ENCODE results near the gene DCC. TPM values are rescaled to one million over a fixed set of nuclear protein-coding genes. Genes with fewer than 3 reads are reported as not detected.

Gene DCC
- total RNA-seq, 2 donors from 2014 or later: not detected

GRCh38 chr18:53534203-53534602, 1194.2 kb downstream of the DCC start:
- Mint-ChIP-seq H3K27me3 (no peaks in the 10 kb centered on the region), H3K36me3 (no peaks in the 10 kb centered on the region), H3K4me3 (no peak overlapping the region), H3K27ac (no peak overlapping the region), H3K9me3 (peaks cover 4% of the 10 kb centered on the region), H3K4me1 (ENCODE audit: low read depth in 2 of 2) (no peaks in the 10 kb centered on the region)
- DNase-seq (ENCODE audit: low spot score): no peak
- no peak for ATAC-seq

- DNase-seq (ENCODE audit: low spot score) (no peak), ATAC-seq (no peak)
- no peak overlapping the region for H3K4me3 Mint-ChIP-seq
- no peaks in the 10 kb centered on the region for H3K27me3 Mint-ChIP-seq
- H3K4me1 Mint-ChIP-seq (ENCODE audit: low read depth in 2 of 2): no peaks in the 10 kb centered on the region
- H3K27ac Mint-ChIP-seq: no peak overlapping the region
- no peaks in the 10 kb centered on the region for H3K36me3 Mint-ChIP-seq
- peaks cover 4% of the 10 kb centered on the region for H3K9me3 Mint-ChIP-seq
Measured at GRCh38 chr18:53534695-53535094, 1194.7 kb downstream of the DCC start.

GRCh38 chr18:53536908-53537307, 1196.9 kb downstream of the DCC start:
- ATAC-seq (no peak), DNase-seq (ENCODE audit: low spot score) (no peak)
- H3K4me3 Mint-ChIP-seq: no peak overlapping the region
- no peaks in the 10 kb centered on the region for H3K36me3 Mint-ChIP-seq
- H3K4me1 Mint-ChIP-seq (ENCODE audit: low read depth in 2 of 2): no peaks in the 10 kb centered on the region
- H3K27me3 Mint-ChIP-seq: no peaks in the 10 kb centered on the region
- no peak overlapping the region for H3K27ac Mint-ChIP-seq
- peaks cover 5% of the 10 kb centered on the region for H3K9me3 Mint-ChIP-seq

GRCh38 chr18:53541924-53542323, 1201.9 kb downstream of the DCC start:
- Mint-ChIP-seq H3K36me3 (no peaks in the 10 kb centered on the region), H3K27me3 (no peaks in the 10 kb centered on the region), H3K27ac (no peak overlapping the region), H3K4me3 (no peak overlapping the region), H3K4me1 (ENCODE audit: low read depth in 2 of 2) (no peaks in the 10 kb centered on the region), H3K9me3 (peaks cover 20% of the 10 kb centered on the region)
- no peak for ATAC-seq
- no peak for DNase-seq (ENCODE audit: low spot score)

GRCh38 chr18:53543711-53544110, 1203.7 kb downstream of the DCC start:
- no peak overlapping the region for H3K4me3 Mint-ChIP-seq
- DNase-seq (ENCODE audit: low spot score) (no peak), ATAC-seq (no peak)
- H3K4me1 Mint-ChIP-seq (ENCODE audit: low read depth in 2 of 2): no peaks in the 10 kb centered on the region
- peaks cover 20% of the 10 kb centered on the region for H3K9me3 Mint-ChIP-seq
- no peak overlapping the region for H3K27ac Mint-ChIP-seq
- no peaks in the 10 kb centered on the region for H3K27me3 Mint-ChIP-seq
- H3K36me3 Mint-ChIP-seq: no peaks in the 10 kb centered on the region

GRCh38 chr18:53544917-53545316, 1204.9 kb downstream of the DCC start:
- Mint-ChIP-seq H3K27me3 (no peaks in the 10 kb centered on the region), H3K4me1 (ENCODE audit: low read depth in 2 of 2) (no peaks in the 10 kb centered on the region), H3K36me3 (no peaks in the 10 kb centered on the region), H3K9me3 (peaks cover 20% of the 10 kb centered on the region), H3K27ac (no peak overlapping the region), H3K4me3 (no peak overlapping the region)
- DNase-seq (ENCODE audit: low spot score) (no peak), ATAC-seq (no peak)

GRCh38 chr18:53551868-53552426, 1212.0 kb downstream of the DCC start:
- no peaks in the 10 kb centered on the region for H3K4me1 Mint-ChIP-seq (ENCODE audit: low read depth in 2 of 2)
- H3K27ac Mint-ChIP-seq: no peak overlapping the region
- peaks cover 5% of the 10 kb centered on the region for H3K9me3 Mint-ChIP-seq
- no peaks in the 10 kb centered on the region for H3K27me3 Mint-ChIP-seq
- DNase-seq (ENCODE audit: low spot score): no peak
- no peaks in the 10 kb centered on the region for H3K36me3 Mint-ChIP-seq
- ATAC-seq: no peak
- no peak overlapping the region for H3K4me3 Mint-ChIP-seq

- H3K4me1 Mint-ChIP-seq (ENCODE audit: low read depth in 2 of 2): no peaks in the 10 kb centered on the region
- H3K9me3 Mint-ChIP-seq: peaks cover 5% of the 10 kb centered on the region
- DNase-seq (ENCODE audit: low spot score): no peak
- no peak overlapping the region for H3K27ac Mint-ChIP-seq
- H3K36me3 Mint-ChIP-seq: no peaks in the 10 kb centered on the region
- H3K27me3 Mint-ChIP-seq: no peaks in the 10 kb centered on the region
- H3K4me3 Mint-ChIP-seq: no peak overlapping the region
- no peak for ATAC-seq
Measured at GRCh38 chr18:53553030-53553429, 1213.0 kb downstream of the DCC start.

- H3K4me3 Mint-ChIP-seq: no peak overlapping the region
- no peaks in the 10 kb centered on the region for H3K4me1 Mint-ChIP-seq (ENCODE audit: low read depth in 2 of 2)
- no peaks in the 10 kb centered on the region for H3K36me3 Mint-ChIP-seq
Measured at GRCh38 chr18:53556450-53556849, 1216.5 kb downstream of the DCC start.

GRCh38 chr18:53560546-53560945, 1220.5 kb downstream of the DCC start:
- no peak for DNase-seq (ENCODE audit: low spot score)
- no peaks in the 10 kb centered on the region for H3K27me3 Mint-ChIP-seq
- ATAC-seq: no peak
- H3K4me1 Mint-ChIP-seq (ENCODE audit: low read depth in 2 of 2): no peaks in the 10 kb centered on the region
- no peak overlapping the region for H3K27ac Mint-ChIP-seq
- no peaks in the 10 kb centered on the region for H3K36me3 Mint-ChIP-seq
- no peak overlapping the region for H3K4me3 Mint-ChIP-seq
- no peaks in the 10 kb centered on the region for H3K9me3 Mint-ChIP-seq

More at GRCh38 chr18:53556450-53556849, 1216.5 kb downstream of the DCC start:
- no peak overlapping the region for H3K27ac Mint-ChIP-seq
- DNase-seq (ENCODE audit: low spot score) (no peak), ATAC-seq (no peak)
- H3K9me3 Mint-ChIP-seq: no peaks in the 10 kb centered on the region
- H3K27me3 Mint-ChIP-seq: no peaks in the 10 kb centered on the region

DNA sequence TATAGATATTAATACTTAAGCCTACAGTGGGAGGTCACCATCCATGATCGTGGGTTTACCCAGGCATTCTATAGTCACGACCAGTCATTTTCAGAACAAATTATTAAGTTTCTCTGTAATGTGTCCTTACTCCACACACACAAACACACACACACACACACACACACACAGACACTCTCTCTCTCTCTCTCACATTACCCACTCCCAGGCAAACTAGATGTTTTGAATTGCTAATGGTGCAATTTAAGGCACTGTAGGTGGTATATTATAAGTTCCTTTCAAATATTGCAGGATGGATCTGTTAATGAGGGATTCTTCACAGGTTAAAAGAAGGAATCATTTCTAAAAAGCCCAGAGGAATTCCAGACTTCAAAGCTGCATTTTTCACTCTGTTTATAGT, 1226.6 kb downstream of the DCC start:
- no peak overlapping the region for H3K27ac Mint-ChIP-seq
- no peak for ATAC-seq
- H3K4me3 Mint-ChIP-seq: no peak overlapping the region
- H3K36me3 Mint-ChIP-seq: no peaks in the 10 kb centered on the region
- no peak for DNase-seq (ENCODE audit: low spot score)
- no peaks in the 10 kb centered on the region for H3K4me1 Mint-ChIP-seq (ENCODE audit: low read depth in 2 of 2)
- no peaks in the 10 kb centered on the region for H3K27me3 Mint-ChIP-seq
- no peaks in the 10 kb centered on the region for H3K9me3 Mint-ChIP-seq

GRCh38 chr18:53567929-53568574, 1228.1 kb downstream of the DCC start:
- Mint-ChIP-seq H3K4me1 (ENCODE audit: low read depth in 2 of 2) (no peaks in the 10 kb centered on the region), H3K27ac (no peak overlapping the region), H3K36me3 (no peaks in the 10 kb centered on the region), H3K4me3 (no peak overlapping the region), H3K27me3 (no peaks in the 10 kb centered on the region), H3K9me3 (peaks cover 3% of the 10 kb centered on the region)
- ATAC-seq: no peak
- no peak for DNase-seq (ENCODE audit: low spot score)

All from natural killer cell treated with Interleukin-12 subunit alpha and Interleukin-12 subunit beta and Interleukin-15 and Interleukin-18, amount 100 ng/mL, for 72 hours (primary cell).